Fibroblast of skin of scalp (primary cell): ENCODE results near the gene MYLK.
"Not testable (repeated sequence)": the region's sequence is repeated elsewhere in the genome, so short reads cannot be mapped to it uniquely, and the experiment has no call there.

Experiments used
- DNase-seq: peaks from one replicate; pipeline ENCODE4 v3.0.0-alpha.2; 2013

MYLK gene

DNA sequence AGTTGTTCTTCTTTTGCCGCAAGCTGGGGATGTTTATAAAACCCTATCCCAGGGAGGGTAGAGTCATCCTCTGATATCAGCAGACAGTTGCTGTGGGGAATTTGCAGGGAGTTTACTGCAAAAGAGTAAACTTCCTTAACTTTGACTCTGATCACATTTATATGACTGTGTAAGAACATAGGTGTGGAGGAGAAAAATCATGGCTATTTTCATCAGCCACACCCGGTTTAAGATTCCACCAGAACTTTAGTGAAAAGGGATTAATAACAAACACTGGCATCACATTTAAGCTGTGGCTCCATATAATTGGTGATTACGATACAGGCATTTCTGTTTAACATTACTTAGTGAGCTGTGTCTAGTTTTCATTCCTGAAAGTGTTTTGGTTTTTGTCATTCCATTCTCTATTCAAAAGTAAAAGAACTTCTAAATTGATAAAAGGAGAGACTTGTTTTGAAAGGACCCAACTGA is 143.1 kb downstream of the MYLK start:
- DNase-seq, result peak; percentile 50

GRCh38 chr3:123740391-123740822 is 143.7 kb downstream of the MYLK start:
- DNase-seq, result no peak

- peak; percentile 70 for DNase-seq
Measured at GRCh38 chr3:123739754-123740153, 144.4 kb downstream of the MYLK start.

- no peak for DNase-seq
Measured at GRCh38 chr3:123739106-123739505, 145.0 kb downstream of the MYLK start.

- DNase-seq, result not testable (repeated sequence)
Measured at GRCh38 chr3:123738522-123738921, 145.6 kb downstream of the MYLK start.

DNA sequence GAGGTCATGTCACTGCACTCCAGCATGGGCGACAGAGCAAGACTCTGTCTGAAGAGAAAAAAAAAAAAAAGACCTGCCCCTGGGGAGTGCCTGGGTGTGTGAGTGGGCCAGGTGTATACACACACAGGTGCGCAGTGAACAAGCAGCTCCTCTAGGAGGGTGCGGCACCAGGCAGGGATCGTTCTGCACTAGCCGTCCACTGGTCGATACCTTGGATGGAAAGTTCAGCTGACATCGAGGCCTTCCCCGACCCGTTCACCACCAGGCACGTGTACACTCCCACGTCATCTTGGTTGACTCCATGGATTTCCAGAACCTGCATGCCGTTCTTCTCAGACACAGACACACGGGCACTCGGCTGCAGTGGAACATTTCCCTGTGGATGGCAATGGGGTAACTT is 147.0 kb downstream of the MYLK start:
- DNase-seq, result no peak

GRCh38 chr3:123735456-123735855 is 148.7 kb downstream of the MYLK start:
- DNase-seq, result no peak

DNA sequence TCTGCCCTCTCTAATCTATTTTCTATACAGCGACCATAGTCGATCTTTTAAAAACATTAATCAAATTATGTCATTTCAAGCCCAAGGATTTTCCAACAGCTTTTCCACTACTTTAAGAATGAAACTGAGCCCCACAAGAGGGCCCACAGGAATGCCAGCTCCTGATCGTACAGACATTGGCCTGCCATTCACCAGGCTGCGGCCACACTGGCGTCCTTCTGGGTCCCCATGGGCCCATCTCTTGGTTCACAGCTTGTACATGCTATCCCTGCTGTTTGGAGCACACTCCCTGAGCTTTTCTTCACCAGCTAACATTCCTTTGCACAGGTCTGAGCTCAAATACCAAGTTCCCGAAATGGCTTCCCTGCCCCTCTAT is 149.6 kb downstream of the MYLK start:
- DNase-seq, result no peak

GRCh38 chr3:123733805-123734526 is 150.2 kb downstream of the MYLK start:
- DNase-seq, result peak; percentile 94

GRCh38 chr3:123733341-123733740 is 150.8 kb downstream of the MYLK start:
- DNase-seq, result no peak

DNA sequence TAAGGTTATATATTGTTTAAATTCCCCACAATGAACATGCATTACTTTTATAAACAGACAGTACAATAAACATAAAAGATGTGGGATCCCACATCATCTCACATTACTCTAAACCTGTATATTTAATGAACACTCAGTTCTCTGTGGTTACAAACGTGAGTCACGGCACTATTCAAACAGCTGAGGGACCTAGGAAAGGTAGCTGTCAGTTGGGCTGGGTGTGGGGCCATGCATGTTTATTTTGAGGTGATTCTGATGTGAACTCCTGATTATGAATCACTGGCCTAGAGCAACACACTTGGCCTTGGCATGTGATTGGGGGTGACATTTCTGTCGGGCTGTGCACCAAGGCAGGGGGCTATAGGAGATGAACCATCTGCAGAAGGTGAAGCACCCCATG is 151.7 kb downstream of the MYLK start:
- DNase-seq, result no peak

DNA sequence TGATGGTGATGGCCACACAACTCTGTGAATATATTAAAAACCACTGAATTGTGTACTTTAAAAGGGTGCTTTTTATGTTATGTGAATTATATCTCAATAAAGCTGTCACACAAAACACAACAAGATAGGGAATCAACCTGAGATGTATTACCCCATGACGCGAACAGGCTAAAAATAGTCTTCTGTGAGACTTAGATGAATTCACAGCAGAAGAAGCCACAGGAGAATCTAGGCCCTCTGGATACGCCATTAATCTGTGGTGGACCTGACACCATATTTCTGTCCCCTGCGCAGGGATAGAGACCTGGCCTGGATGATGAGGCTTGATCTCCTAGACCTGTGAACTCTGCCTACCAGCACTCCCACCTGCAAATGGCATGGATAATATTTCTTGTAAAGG is 153.3 kb downstream of the MYLK start:
- DNase-seq, result no peak

DNA sequence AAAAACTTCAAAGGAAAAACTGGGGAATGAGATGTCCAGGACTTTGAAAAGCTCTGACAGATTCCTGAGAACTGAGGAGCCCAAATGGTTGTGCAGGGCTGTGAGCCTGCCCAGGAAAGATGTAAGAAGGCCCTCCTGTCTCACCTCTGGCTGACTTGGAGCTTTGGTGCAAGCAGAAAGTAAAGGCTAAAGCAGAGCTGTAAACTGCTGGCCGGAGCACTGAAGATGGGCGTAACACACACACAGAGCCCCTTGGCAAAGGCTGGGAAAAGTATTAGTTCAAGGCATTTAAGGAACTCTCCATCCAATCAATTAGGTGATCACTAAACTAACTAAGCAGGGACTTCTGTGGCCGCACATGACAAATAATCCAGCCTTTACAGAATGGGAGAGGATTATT is 155.1 kb downstream of the MYLK start:
- DNase-seq, result no peak

- DNase-seq, result no peak
Measured at GRCh38 chr3:123728014-123728413, 156.1 kb downstream of the MYLK start.

DNA sequence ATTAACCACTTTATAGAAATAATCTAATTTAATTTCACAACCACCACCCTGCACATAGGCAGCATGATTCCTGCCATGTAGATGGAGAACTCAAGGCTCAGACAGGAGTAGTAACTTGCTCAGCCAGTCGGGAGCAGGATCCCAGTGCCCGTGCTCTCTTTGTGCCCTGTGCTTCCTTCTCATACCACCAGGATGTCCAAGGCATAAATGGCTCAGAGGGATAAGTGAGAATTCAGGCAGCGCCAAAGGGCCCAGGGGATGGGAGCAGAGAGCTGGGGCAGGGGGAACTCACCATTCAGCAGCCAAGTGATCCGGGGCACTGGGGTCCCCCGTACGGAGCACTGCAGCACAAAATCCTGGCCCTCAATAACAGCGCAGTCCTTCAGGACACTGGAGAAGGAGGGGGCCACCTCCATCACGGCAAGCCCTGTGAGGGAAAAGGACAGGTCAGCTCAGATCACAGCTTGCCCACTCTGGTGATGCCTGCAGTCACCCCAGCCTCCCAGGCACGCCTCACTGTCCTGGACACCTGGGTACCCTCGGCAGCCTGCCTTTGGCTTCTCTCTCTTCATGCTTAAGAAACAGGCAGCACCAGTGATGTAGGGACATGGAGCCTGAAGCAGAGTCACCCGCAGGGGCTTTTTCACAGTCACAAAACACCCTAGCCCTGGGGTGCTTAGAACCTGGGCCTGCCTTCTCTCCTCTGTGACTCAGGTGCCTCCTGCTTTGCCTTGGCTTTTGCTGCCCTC is 158.3 kb downstream of the MYLK start:
- DNase-seq, result no peak

DNA sequence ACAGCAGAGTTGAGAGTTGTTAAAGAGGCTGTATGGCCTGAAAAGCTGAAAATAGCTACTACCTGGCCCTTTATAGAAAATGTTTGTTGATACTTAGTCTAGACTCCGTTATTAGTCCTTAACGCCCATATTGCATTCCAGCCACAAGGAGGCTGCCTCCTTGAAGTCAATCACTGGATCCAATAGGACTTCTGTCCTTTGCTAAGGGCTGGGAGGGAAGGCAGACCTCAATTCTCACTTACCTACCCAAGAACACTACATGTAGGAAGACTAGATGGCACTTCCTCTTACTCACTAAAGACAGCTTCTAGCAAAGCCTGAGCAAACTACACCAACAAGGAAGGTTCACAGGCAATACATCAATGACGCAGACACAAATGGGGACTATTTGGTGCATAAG is 159.8 kb downstream of the MYLK start:
- no peak for DNase-seq

GRCh38 chr3:123723522-123724168 is 160.5 kb downstream of the MYLK start:
- DNase-seq, result peak; percentile 87

DNA sequence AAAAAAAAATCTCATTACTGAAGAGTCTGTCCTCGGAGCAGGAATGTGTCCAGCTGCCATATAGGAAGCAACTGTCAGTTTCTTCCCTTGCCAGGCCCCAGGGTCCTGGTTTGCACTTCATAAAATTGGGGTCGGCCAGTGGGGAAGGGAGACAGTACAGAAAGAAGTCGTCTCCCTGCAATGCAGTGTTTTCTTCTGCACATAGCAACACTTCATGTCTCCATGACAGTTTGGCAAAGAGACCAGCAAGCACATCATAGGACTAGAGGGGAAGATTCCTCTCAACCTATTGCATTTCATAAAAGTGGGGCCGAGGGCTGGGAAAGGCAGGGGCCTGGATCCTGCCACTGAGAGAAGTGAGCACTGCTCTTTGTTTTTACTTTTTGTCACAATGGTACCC is 161.1 kb downstream of the MYLK start:
- no peak for DNase-seq

- DNase-seq, result no peak
Measured at GRCh38 chr3:123722456-123722855, 161.7 kb downstream of the MYLK start.

GRCh38 chr3:123722021-123722420 is 162.1 kb downstream of the MYLK start:
- DNase-seq, result no peak

DNA sequence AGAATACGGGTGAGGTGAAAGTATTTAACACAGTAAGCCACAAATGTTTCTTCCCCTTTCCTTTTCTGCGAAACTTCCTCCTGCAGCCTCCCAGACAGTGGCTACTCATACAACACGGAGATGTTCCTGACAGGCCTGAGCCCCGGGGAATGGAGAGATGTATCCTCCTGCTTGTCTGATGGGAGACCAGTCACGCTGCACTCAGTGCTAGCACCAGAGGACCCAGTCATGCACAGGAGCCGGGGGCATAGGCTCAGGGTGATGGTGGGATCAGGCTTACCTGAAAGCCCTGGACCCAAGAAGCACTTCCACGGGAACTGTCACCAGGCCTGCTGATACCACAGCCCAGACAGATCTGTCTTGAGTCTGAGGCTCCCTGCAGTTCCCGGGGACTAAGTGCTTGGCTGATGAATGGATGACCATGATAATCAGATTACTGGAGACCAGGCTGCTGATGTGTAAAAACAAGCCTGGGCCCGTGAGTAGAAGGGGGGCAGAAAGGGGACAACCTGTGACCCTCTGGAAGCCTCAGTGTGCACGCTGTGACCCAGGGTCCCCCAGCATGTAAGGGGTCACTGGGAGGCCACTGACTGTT is 162.9 kb downstream of the MYLK start:
- not testable (repeated sequence) for DNase-seq

- no peak for DNase-seq
Measured at GRCh38 chr3:123720638-123721037, 163.5 kb downstream of the MYLK start.

- DNase-seq, result peak; percentile 64
Measured at GRCh38 chr3:123719862-123720453, 164.2 kb downstream of the MYLK start.
